SK-N-MC (cell line): Measurements from ENCODE around the gene KLHL29.

ENCODE experiments used
- DNase-seq: peaks from one replicate; pipeline ENCODE4 v3.0.0-alpha.2; 2011; ENCODE audit warnings: low read depth, low spot score
- H3K27ac ChIP-seq: fragments of 200-600 bp; sonication (generic); 2 replicates; pipeline ENCODE4 v1.5.1; 2016; ENCODE audit warnings: mixed run types
- H3K36me3 ChIP-seq: fragments of 200-600 bp; sonication (generic); 2 replicates; pipeline ENCODE4 v1.6.1; 2017; ENCODE audit warnings: antibody characterized with exemption, low read length, mixed read lengths; ENCODE audit not compliant: insufficient read depth
- H3K4me3 ChIP-seq: fragments of 200-600 bp; sonication (generic); 2 replicates; pipeline ENCODE4 v1.5.1; 2016
- H3K9ac ChIP-seq: fragments of 200-600 bp; sonication (generic); 2 replicates; pipeline ENCODE4 v1.8.0; 2017; ENCODE audit warnings: mixed run types, mixed read lengths; ENCODE audit not compliant: insufficient read length
- H3K9me3 ChIP-seq: fragments of 200-600 bp; sonication (generic); 2 replicates; pipeline ENCODE4 v1.6.1; 2017; ENCODE audit warnings: low read depth, mild to moderate bottlenecking, antibody characterized with exemption, low read length, moderate library complexity, mixed read lengths
- EZH2 ChIP-seq: fragments of 200-600 bp; sonication (generic); IDR thresholded peaks from one replicate; pipeline ENCODE4 v1.6.1; 2017; ENCODE audit warnings: antibody characterized with exemption
- FOXP2 ChIP-seq: optimal IDR thresholded peaks from 2 replicates; pipeline ENCODE3; 2011; ENCODE audit warnings: mild to moderate bottlenecking, moderate library complexity; ENCODE audit not compliant: insufficient read depth; ENCODE audit errors: extremely low read length, control extremely low read depth
- POLR2AphosphoS5 ChIP-seq: IDR thresholded peaks from 2 replicates; pipeline ENCODE4 v1.6.1; 2012; ENCODE audit warnings: mild to moderate bottlenecking, low read depth, low read length, borderline replicate concordance

Gene KLHL29

DNA sequence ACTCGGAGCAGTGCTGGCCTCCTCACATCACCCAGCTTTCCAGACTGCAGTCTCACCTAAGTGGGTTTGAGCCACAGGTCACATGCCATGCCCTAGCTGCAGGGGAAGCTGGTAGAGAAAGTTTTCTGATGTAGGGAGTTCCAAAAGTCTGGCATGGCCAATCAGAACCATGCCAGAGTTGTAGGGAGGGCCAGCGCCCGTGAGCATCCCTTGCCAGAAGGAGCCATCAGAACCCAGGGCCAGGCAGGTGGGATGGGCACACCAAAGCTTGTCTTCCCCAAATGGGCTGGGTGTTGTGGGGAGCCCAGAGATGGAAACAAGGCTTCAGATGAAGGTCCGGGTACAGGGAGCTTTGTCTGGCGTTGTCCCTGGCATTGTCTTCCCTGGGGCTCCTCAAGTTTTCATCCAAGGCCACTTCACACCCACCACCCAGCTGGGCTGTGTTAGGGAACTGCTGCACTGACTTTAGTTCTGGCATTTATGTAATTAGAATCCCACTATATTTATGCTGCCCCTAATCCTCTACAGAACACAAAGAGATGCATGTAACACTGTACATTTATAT lies 247.9 kb downstream of the KLHL29 start:
- DNase-seq, result no peak
- Histone ChIP-seq H3K4me3 (no peak overlapping the region), H3K9ac (no peak overlapping the region), H3K9me3 (no peaks in the 10 kb centered on the region), H3K36me3 (no peaks in the 10 kb centered on the region), H3K27ac (no peak overlapping the region)
- no peak for TF ChIP-seq EZH2
- TF ChIP-seq POLR2AphosphoS5, result no peak
- no peak for TF ChIP-seq FOXP2

- no peak for DNase-seq
- TF ChIP-seq FOXP2, result no peak
- TF ChIP-seq EZH2, result no peak
Observed at GRCh38 chr2:23633966-23634365, 249.0 kb downstream of the KLHL29 start.

DNA sequence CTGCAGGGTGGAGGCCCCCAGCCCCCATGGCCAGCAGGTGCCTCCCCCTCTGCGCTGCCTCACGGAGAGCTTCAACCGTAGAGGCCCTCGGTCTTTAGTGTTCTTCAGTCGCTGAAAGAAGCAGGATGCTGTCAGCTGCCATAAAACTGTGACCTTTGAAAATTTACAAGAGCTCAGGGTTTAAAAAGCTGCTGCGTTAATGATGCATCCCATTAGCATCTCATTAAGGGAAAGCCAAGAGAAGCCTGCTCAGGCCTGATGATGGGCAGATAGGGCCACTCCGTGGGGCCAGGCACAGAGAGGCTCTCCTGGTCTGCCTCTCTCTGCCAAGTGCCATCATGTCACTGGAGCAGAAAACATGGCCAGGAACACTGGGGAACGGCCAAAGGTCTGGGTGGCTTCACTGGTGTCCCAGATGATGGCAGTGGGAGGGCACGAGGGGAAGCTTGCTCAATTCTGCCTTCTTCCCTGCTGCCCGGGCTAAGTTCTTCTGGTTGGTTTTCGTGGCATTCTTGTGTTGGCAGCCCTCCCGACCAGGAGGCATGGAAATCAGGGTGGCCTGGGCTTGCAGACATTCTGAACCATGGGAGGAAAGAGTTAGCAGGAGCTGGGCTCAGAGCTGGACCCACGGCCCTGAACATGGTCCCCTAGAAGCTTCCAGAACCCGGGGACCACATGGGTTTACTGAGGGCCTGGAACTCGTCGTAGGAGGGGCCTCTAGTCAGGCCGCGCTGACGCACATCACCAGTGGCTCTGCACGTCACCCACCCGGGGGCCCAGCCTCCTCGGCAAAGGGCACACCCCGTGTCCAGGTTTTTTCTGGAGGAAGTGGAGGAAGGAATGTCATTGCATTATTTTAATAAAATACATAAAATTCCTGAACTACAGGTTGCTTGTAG lies 250.7 kb downstream of the KLHL29 start:
- H3K4me3 ChIP-seq, result no peak overlapping the region
- H3K27ac ChIP-seq, result no peak overlapping the region
- H3K9me3 ChIP-seq, result no peaks in the 10 kb centered on the region
- H3K36me3 ChIP-seq, result no peaks in the 10 kb centered on the region
- no peak for TF ChIP-seq EZH2
- TF ChIP-seq FOXP2, result no peak
- no peak for TF ChIP-seq POLR2AphosphoS5
- no peak overlapping the region for H3K9ac ChIP-seq
- DNase-seq, result no peak

More at GRCh38 chr2:23633966-23634365, 249.0 kb downstream of the KLHL29 start:
- Histone ChIP-seq H3K27ac (no peak overlapping the region), H3K9me3 (no peaks in the 10 kb centered on the region), H3K4me3 (no peak overlapping the region), H3K36me3 (no peaks in the 10 kb centered on the region), H3K9ac (no peak overlapping the region)

DNA sequence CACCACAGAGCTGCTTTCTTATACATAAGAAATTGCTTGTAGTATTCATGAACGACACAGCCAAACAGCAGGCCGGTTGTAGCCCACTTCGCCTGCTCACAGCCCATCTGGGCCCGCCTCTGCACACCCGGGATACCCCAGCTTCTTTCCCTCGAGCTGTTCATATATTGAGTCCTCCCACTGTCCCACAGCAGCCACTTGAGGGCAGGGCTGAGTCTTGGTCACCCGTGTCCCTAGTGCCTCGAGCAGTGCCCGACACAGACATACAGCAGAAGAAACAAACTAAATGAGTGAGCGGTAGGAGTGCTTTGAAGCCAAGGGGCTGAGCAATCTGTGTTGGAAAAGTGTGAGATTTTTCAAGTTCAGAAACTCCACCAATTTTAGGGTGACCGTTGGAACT lies 251.4 kb downstream of the KLHL29 start:
- no peaks in the 10 kb centered on the region for H3K9me3 ChIP-seq
- no peak overlapping the region for H3K9ac ChIP-seq
- DNase-seq, result no peak
- TF ChIP-seq POLR2AphosphoS5 (no peak), FOXP2 (no peak), EZH2 (no peak)
- H3K27ac ChIP-seq, result peak overlapping the region; percentile 51; the same call in 1 of the 2 replicates
- no peaks in the 10 kb centered on the region for H3K36me3 ChIP-seq
- H3K4me3 ChIP-seq, result no peak overlapping the region

GRCh38 chr2:23637011-23637778 lies 252.2 kb downstream of the KLHL29 start:
- Histone ChIP-seq H3K9ac (no peak overlapping the region), H3K4me3 (no peak overlapping the region), H3K36me3 (no peaks in the 10 kb centered on the region; the same call in 1 of the 2 replicates), H3K9me3 (no peaks in the 10 kb centered on the region), H3K27ac (peak overlapping the region; percentile 51; the same call in 1 of the 2 replicates)
- no peak for TF ChIP-seq POLR2AphosphoS5
- TF ChIP-seq EZH2, result no peak
- TF ChIP-seq FOXP2, result no peak
- DNase-seq, result no peak

DNA sequence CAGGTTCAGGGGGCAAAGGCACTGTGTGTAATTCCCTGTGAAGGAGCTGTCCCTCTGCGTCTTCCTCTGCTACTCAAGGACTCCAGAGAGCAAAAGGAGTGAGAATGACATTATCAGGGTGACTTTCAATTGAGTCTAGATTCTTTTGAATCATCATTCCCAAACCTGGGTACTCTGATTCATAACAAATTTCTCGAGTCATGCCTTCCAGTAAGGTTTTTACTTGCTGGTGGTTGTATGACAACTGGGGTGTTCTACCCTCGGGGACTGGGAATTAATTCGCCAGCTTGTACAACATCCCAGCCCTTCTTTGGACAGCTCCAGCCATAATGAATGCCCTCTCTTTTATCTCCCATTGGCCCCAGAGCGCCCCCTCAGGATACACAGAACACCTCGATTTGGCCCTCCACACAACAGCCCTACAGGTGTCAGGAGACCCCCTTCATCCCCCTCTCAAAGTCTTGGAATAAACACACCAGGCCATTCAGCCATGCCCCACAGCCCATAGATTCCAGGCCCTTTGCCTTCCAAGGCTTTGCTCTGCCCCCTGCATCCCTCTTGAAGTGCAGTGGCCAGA lies 254.5 kb downstream of the KLHL29 start:
- Histone ChIP-seq H3K9me3 (no peaks in the 10 kb centered on the region), H3K9ac (no peak overlapping the region), H3K4me3 (no peak overlapping the region), H3K36me3 (peaks cover 11% of the 10 kb centered on the region; the same call in 1 of the 2 replicates), H3K27ac (no peak overlapping the region)
- DNase-seq, result no peak
- TF ChIP-seq FOXP2, result no peak
- TF ChIP-seq EZH2, result no peak
- TF ChIP-seq POLR2AphosphoS5, result no peak

- H3K27ac ChIP-seq, result no peak overlapping the region
- H3K4me3 ChIP-seq, result no peak overlapping the region
- H3K9me3 ChIP-seq, result no peaks in the 10 kb centered on the region
- TF ChIP-seq FOXP2 (no peak), EZH2 (no peak), POLR2AphosphoS5 (no peak)
- no peak for DNase-seq
- peaks cover 11% of the 10 kb centered on the region; the same call in 1 of the 2 replicates for H3K36me3 ChIP-seq
- no peak overlapping the region for H3K9ac ChIP-seq
Observed at GRCh38 chr2:23640711-23641110, 255.7 kb downstream of the KLHL29 start.

GRCh38 chr2:23642516-23642915 lies 257.5 kb downstream of the KLHL29 start:
- DNase-seq, result no peak
- Histone ChIP-seq H3K4me3 (no peak overlapping the region), H3K9ac (no peak overlapping the region), H3K9me3 (no peaks in the 10 kb centered on the region), H3K27ac (no peak overlapping the region), H3K36me3 (peaks cover 11% of the 10 kb centered on the region; the same call in 1 of the 2 replicates)
- TF ChIP-seq FOXP2 (no peak), EZH2 (no peak), POLR2AphosphoS5 (no peak)
